Fibroblast of pulmonary artery (primary cell): Measurements from ENCODE around the gene OTOS.

ENCODE experiments used
- DNase-seq: peaks from one replicate; pipeline ENCODE4 v3.0.0-alpha.2; 2010; ENCODE audit warnings: low read depth
- H3K4me3 ChIP-seq: replicated peaks from 2 replicates; pipeline ENCODE4 v1.5.1; 2011; ENCODE audit warnings: low read depth, mild to moderate bottlenecking, control low read depth, low read length, moderate library complexity
- TF ChIP-seq, protein P1 (sequence below): IDR thresholded peaks from 2 replicates; pipeline ENCODE4 v1.5.1; 2011; ENCODE audit warnings: mild to moderate bottlenecking, control low read depth, low read length, inconsistent platforms; ENCODE audit errors: missing control alignments

OTOS gene

DNA sequence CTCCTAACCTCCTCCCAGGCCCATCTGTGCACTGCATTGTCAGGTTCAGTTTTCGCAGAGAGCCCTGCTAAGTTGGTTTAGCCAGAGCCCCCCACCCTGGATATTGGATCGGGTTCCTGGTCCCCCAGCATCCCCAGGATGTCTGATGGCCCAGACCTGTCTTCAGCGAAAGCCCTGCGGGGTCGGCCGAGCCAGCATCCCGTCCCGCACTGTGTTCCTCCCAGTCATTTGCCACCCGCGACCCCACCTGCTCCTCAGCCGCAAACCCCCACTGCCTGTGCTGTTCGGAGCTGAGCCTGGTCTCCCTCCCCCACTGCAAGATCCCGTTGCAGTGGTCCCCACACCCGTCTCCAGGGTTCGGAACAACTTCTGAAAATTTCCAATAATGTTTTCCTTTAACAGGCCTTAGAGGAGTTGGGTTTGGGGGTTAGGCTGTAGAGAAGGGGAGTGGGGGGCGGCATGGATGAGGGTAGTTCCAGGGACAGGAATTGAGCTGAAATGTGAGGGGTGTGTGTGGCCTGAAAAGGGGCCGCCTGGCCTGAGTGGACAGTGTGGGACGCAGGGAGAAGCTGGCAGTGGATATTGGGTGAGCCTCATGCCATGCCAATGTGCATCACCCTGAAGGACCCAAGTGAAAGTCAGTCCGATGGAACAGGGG lies 2.7 kb downstream of the OTOS start:
- no peak for DNase-seq
- H3K4me3 ChIP-seq = no peak overlapping the region
- TF ChIP-seq, protein P1, sequence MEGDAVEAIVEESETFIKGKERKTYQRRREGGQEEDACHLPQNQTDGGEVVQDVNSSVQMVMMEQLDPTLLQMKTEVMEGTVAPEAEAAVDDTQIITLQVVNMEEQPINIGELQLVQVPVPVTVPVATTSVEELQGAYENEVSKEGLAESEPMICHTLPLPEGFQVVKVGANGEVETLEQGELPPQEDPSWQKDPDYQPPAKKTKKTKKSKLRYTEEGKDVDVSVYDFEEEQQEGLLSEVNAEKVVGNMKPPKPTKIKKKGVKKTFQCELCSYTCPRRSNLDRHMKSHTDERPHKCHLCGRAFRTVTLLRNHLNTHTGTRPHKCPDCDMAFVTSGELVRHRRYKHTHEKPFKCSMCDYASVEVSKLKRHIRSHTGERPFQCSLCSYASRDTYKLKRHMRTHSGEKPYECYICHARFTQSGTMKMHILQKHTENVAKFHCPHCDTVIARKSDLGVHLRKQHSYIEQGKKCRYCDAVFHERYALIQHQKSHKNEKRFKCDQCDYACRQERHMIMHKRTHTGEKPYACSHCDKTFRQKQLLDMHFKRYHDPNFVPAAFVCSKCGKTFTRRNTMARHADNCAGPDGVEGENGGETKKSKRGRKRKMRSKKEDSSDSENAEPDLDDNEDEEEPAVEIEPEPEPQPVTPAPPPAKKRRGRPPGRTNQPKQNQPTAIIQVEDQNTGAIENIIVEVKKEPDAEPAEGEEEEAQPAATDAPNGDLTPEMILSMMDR = no peak

- no peak for DNase-seq
- TF ChIP-seq, protein P1 = no peak
- peak overlapping the region; percentile 94 for H3K4me3 ChIP-seq
These were observed 3.7 kb downstream of the OTOS start for GRCh38 chr2:240136671-240137292.

- TF ChIP-seq, protein P1 = no peak
These were observed 4.3 kb downstream of the OTOS start, which contains the start of gene COPS9 for GRCh38 chr2:240136013-240136670. TSS of gene COPS9 (minus strand) at chr2:240136305. CDS start at chr2:240136284, 21 bp downstream.

DNA sequence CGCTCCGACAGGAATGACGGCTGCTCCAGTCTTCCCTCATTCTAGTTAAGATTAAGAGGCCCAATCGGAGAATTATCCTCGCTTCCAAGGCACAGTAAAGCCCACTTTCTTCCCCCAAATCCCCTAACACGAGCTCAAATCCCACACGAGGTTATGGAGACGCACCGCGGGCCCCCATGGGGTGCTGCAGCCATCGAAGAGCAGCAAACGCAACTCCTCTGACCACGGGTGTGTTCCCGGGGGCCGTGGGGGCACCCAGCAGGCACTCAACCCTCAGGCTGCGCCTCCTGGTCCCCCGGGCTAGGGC lies 4.8 kb downstream of the OTOS start:
- TF ChIP-seq, protein P1 = no peak
- H3K4me3 ChIP-seq = peak overlapping the region; percentile 94
- no peak for DNase-seq

More at GRCh38 chr2:240136013-240136670, 4.3 kb downstream of the OTOS start, which contains the start of gene COPS9:
- peak within 1 kb of the TSS; percentile 94 for H3K4me3 ChIP-seq
- DNase-seq = peak; percentile 89

- DNase-seq = no peak
- H3K4me3 ChIP-seq = peak overlapping the region; percentile 94
- TF ChIP-seq, protein P1 = no peak
These were observed 5.4 kb downstream of the OTOS start for GRCh38 chr2:240134956-240135520.

- no peak for DNase-seq
- TF ChIP-seq, protein P1 = no peak
- peak overlapping the region; percentile 94 for H3K4me3 ChIP-seq
These were observed 6.0 kb downstream of the OTOS start for GRCh38 chr2:240134466-240134865.
